Embryonic facial prominence (tissue), 1 donor: ENCODE measurements around the gene PSME3.

Source experiments
- DNase-seq: peaks from one replicate; pipeline ENCODE4 v3.0.0-alpha.2; 2016; ENCODE audit errors: extremely low spot score

PSME3 gene

GRCh38 chr17:42817866-42818265, 15.3 kb upstream of the PSME3 start:
- DNase-seq = no peak

GRCh38 chr17:42818379-42818778, 14.8 kb upstream of the PSME3 start:
- DNase-seq = no peak

- DNase-seq = no peak
These were observed 13.2 kb upstream of the PSME3 start for GRCh38 chr17:42819939-42820535.

GRCh38 chr17:42821176-42821575, 12.0 kb upstream of the PSME3 start:
- no peak for DNase-seq

- DNase-seq = no peak
These were observed 5.7 kb upstream of the PSME3 start for GRCh38 chr17:42827472-42827871.

GRCh38 chr17:42830971-42831370, 2.2 kb upstream of the PSME3 start:
- DNase-seq = no peak

GRCh38 chr17:42832213-42832933, 824 bp upstream of the PSME3 start:
- DNase-seq = no peak

DNA sequence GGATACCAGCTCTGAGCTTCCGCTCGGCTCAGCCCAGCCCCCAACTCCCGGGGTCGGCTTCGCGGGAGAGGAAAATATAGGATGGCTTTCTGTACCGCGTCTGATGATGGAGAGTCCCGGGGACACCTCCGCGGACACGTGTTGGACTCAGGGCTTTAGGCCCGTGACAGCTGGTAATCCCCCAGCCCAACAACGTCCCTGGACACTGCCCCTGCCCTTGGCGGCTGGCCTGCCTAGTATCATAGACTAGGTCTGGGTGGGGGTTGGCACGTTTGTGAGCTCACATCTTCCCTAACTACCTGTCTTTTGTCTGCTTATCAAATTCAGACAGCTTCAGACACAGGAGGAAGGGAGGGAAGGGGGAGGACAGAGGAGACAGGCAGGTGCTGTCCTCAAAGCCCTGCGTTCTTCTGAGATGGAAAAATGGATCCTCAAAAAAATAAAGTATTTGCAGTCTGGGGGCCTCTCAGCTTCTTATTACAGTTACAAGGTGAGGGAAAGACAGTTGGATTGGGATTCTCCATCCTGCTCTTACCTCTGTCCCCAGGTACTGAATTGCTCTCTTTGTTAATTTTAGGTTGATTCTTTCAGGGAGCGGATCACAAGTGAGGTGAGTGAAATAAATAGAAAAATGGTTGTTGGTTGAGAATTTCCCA, 698 bp downstream of the PSME3 start:
- DNase-seq = no peak

GRCh38 chr17:42835732-42836131, 2.5 kb downstream of the PSME3 start:
- no peak for DNase-seq

- no peak for DNase-seq
These were observed 8.9 kb downstream of the PSME3 start for GRCh38 chr17:42841975-42842685.

GRCh38 chr17:42843358-42843934, 10.2 kb downstream of the PSME3 start:
- peak; percentile 60 for DNase-seq

- DNase-seq = no peak
These were observed 11.1 kb downstream of the PSME3 start, which contains the start of gene AOC2 for GRCh38 chr17:42844271-42844670. Gene AOC2 (plus strand): TSS chr17:42844580. CDS start chr17:42844627, 47 bp downstream.

GRCh38 chr17:42844761-42845555, 11.8 kb downstream of the PSME3 start:
- no peak for DNase-seq

GRCh38 chr17:42845556-42845917, 12.3 kb downstream of the PSME3 start:
- DNase-seq = no peak

DNA sequence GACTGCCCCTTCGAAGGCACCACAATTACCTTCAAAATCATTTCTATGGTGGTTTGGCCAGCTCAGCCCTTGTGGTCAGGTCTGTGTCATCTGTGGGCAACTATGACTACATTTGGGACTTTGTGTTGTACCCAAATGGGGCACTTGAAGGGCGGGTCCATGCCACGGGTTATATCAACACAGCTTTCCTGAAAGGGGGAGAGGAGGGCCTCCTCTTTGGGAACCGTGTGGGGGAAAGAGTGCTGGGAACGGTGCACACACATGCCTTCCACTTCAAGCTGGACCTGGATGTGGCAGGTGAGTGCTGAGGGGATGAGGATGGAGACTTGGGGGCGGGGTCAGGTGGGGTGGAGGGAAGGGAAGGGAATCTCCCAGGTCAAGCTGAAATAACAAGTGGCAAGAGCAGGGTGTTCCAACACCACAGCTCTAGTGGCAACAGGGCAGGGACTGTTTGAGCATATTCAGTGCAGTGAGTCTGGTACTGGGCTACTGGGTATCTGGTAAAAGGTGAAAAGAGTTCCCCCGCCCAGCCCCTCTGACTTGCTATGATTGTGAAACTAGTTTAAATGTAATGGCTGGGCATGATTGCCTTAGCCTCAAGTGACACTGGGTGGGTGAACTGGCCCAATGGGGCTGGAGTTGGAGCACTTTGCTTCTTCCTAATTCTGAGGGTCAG, 12.9 kb downstream of the PSME3 start:
- DNase-seq = no peak

- DNase-seq = peak; percentile 0
These were observed 13.5 kb downstream of the PSME3 start for GRCh38 chr17:42846594-42847280.

DNA sequence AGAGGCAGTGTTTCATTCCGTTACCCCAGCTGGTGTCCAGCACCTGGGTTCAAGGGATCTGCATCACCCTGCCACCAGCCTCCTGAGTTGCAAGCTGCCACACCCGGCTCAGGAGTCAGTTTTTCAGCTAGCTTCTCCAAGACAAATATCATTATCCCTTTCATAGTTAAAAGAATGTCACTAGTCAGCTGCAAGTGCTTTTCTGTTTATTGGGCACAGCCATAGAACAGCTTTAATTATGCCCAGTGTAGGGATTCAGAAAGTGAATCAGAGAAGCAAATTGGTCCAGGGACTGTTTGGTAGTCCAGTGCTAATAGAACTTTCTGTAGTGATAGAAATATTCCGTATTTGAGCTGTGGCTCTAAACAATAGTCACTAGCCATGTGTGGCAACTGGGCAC, 14.9 kb downstream of the PSME3 start:
- DNase-seq = peak; percentile 2

GRCh38 chr17:42849031-42849430, 15.8 kb downstream of the PSME3 start:
- DNase-seq = peak; percentile 1

- DNase-seq = peak; percentile 3
These were observed 16.4 kb downstream of the PSME3 start for GRCh38 chr17:42849451-42850181.
